ENCODE data around the gene NCAM1. TPM values are rescaled to one million over a fixed set of nuclear protein-coding genes. Genes with fewer than 3 reads are reported as not detected.

NCAM1 gene
- total RNA-seq, 1 donor from 2014 or later = 33.6 TPM

DNA sequence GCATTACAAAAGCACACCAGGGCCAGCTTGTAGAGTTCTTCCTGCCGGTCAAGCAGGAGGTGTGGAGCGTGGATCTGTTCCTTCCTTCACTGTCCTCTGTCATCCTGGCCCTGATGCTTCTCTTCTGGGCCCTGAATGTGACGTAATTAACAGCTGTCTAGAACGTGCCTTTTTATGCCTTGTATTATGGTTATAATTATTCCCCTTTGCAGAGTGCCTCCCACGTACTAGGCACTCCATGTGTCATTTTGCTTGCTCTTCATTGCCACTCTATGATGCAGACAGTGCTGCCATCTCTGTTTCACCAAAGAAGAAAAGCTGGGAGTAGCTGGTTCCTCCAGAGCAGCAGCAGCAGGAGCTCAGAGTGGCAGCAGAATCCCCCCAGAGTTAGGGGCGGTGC lies 221.1 kb downstream of the NCAM1 start:
- TF ChIP-seq CTCF (IDR thresholded peaks at IDR 0.05) (no peak), POLR2A (IDR thresholded peaks at IDR 0.05) (no peak), POLR2AphosphoS5 (IDR thresholded peaks at IDR 0.05; ENCODE audit: insufficient read depth in 1 of 2, low read depth in 1 of 2) (no peak)
- H3K27me3 ChIP-seq = no peaks in the 10 kb centered on the region

GRCh38 chr11:113184498-113184897 lies 223.3 kb downstream of the NCAM1 start:
- intact Hi-C loops (cut with DNase I) = no loop called here
- Histone ChIP-seq H3K4me3 (no peak overlapping the region), H3K9me3 (no peaks in the 10 kb centered on the region), H3K4me1 (peaks cover 34% of the 10 kb centered on the region), H3K36me3 (no peaks in the 10 kb centered on the region), H3K27me3 (no peaks in the 10 kb centered on the region), H3K27ac (no peak overlapping the region)
- peak in 1 of 2 donors; percentile 19 for TF ChIP-seq POLR2AphosphoS5 (IDR thresholded peaks at IDR 0.05; ENCODE audit: insufficient read depth in 1 of 2, low read depth in 1 of 2)
- TF ChIP-seq POLR2A (IDR thresholded peaks at IDR 0.05) = no peak
- peak in 1 of 2 donors; percentile 92 for DNase-seq (ENCODE audit: extremely low spot score in 2 of 2)

More for the DNA sequence above, 221.1 kb downstream of the NCAM1 start:
- Histone ChIP-seq H3K4me1 (peaks cover 24% of the 10 kb centered on the region), H3K4me3 (no peak overlapping the region), H3K36me3 (no peaks in the 10 kb centered on the region), H3K27ac (no peak overlapping the region), H3K9me3 (no peaks in the 10 kb centered on the region)
- intact Hi-C loops (cut with DNase I) = no loop called here
- DNase-seq (ENCODE audit: extremely low spot score in 2 of 2) = no peak

DNA sequence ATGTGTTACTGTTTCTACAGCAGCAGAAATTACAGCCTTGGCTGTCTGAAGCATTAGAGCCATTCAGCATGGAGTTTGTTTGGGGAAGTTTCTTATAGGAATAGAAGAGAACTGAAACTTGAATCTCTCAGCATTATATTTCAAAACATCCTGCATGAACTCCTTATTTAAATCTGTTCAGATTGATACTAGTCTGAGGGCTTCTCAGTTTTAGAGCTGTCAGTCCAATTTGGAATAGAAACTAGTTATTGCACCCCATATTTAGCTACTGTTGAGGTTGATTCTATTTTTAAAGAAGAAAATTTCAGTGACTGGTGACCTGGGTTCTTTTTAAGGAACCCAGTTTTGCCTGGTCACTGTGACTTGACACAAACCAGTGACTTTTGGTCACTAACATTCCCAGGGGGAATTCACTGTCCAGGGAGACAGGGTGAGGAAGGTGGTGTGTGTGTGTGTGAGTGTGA lies 227.2 kb downstream of the NCAM1 start:
- TF ChIP-seq CTCF (IDR thresholded peaks at IDR 0.05) (no peak), POLR2AphosphoS5 (IDR thresholded peaks at IDR 0.05; ENCODE audit: insufficient read depth in 1 of 2, low read depth in 1 of 2) (no peak), POLR2A (IDR thresholded peaks at IDR 0.05) (no peak)
- no peak for DNase-seq (ENCODE audit: extremely low spot score in 2 of 2)
- Histone ChIP-seq H3K27me3 (no peaks in the 10 kb centered on the region), H3K9me3 (no peaks in the 10 kb centered on the region), H3K27ac (peak overlapping the region; percentile 53), H3K4me3 (no peak overlapping the region), H3K4me1 (peaks cover 67% of the 10 kb centered on the region), H3K36me3 (no peaks in the 10 kb centered on the region)
- intact Hi-C loops (cut with DNase I) = no loop called here

- H3K36me3 ChIP-seq = no peaks in the 10 kb centered on the region
- H3K27me3 ChIP-seq = no peaks in the 10 kb centered on the region
- H3K4me3 ChIP-seq = no peak overlapping the region
- TF ChIP-seq POLR2AphosphoS5 (IDR thresholded peaks at IDR 0.05; ENCODE audit: insufficient read depth in 1 of 2, low read depth in 1 of 2) (peak in 1 of 2 donors; percentile 33), CTCF (IDR thresholded peaks at IDR 0.05) (no peak)
- peaks cover 60% of the 10 kb centered on the region for H3K4me1 ChIP-seq
- DNase-seq (ENCODE audit: extremely low spot score in 2 of 2) = no peak
- intact Hi-C loops (cut with DNase I) = no loop called here
- H3K27ac ChIP-seq = peak overlapping the region; percentile 53
- no peaks in the 10 kb centered on the region for H3K9me3 ChIP-seq
Measured at GRCh38 chr11:113189909-113190667, 228.9 kb downstream of the NCAM1 start.

GRCh38 chr11:113192121-113192925 lies 231.1 kb downstream of the NCAM1 start:
- intact Hi-C loops (cut with DNase I) = no loop called here
- no peaks in the 10 kb centered on the region for H3K9me3 ChIP-seq
- peak overlapping the region; percentile 65 for H3K27ac ChIP-seq
- H3K4me1 ChIP-seq = peaks cover 55% of the 10 kb centered on the region
- no peak for TF ChIP-seq POLR2A (IDR thresholded peaks at IDR 0.05)
- TF ChIP-seq CTCF (IDR thresholded peaks at IDR 0.05) = no peak
- no peak for TF ChIP-seq POLR2AphosphoS5 (IDR thresholded peaks at IDR 0.05; ENCODE audit: insufficient read depth in 1 of 2, low read depth in 1 of 2)
- no peaks in the 10 kb centered on the region for H3K27me3 ChIP-seq
- no peak overlapping the region for H3K4me3 ChIP-seq
- no peaks in the 10 kb centered on the region for H3K36me3 ChIP-seq
- DNase-seq (ENCODE audit: extremely low spot score in 2 of 2) = no peak

Measured in vagina (tissue), 2 donors.